CD4-positive, alpha-beta memory T cell (primary cell): ENCODE results near the gene GNG7. TPM values are rescaled to one million over a fixed set of nuclear protein-coding genes. Genes with fewer than 3 reads are reported as not detected.

Source experiments
- CTCF ChIA-PET: fragments of 350-600 bp; sonication (Branson Sonifier 250); formaldehyde crosslinking; loops from one replicate; lab custom pipeline; 2021; ENCODE audit warnings: inconsistent platforms; ENCODE audit not compliant: partially characterized antibody; lab: Charles Lee
- POLR2A ChIA-PET: fragments of 350-600 bp; sonication (Branson Sonifier 250); formaldehyde crosslinking; loops from one replicate; lab custom pipeline; 2021; ENCODE audit not compliant: partially characterized antibody; lab: Charles Lee
- DNase-seq, 5 donors: peaks; one replicate each; pipeline versions ENCODE4 v3.0.0 to v3.0.0-alpha.2; 2020 to 2022; ENCODE audit warnings: mixed read lengths in 1 of 5
- H3K27ac ChIP-seq: one replicate; pipeline ENCODE4 v1.7.0; 2013; ENCODE audit warnings: low read depth, low read length
- H3K27me3 ChIP-seq: 2 replicates; pipeline ENCODE4 v1.7.0; 2013; ENCODE audit warnings: mild to moderate bottlenecking, low read length, moderate library complexity; ENCODE audit not compliant: insufficient read depth
- H3K36me3 ChIP-seq: 2 replicates; pipeline ENCODE4 v1.7.0; 2013; ENCODE audit warnings: mild to moderate bottlenecking, low read length, moderate library complexity; ENCODE audit not compliant: insufficient read depth
- H3K4me1 ChIP-seq: 2 replicates; pipeline ENCODE4 v1.7.0; 2013; ENCODE audit warnings: mild to moderate bottlenecking, low read length, moderate library complexity; ENCODE audit not compliant: insufficient read depth
- H3K4me3 ChIP-seq, 2 donors: one replicate each; pipeline ENCODE4 v1.7.0; 2013; ENCODE audit warnings: low read length in 2 of 2, mild to moderate bottlenecking in 1 of 2
- H3K9me3 ChIP-seq, 2 donors: one replicate each; pipeline ENCODE4 v1.7.0; 2013; ENCODE audit warnings: low read length in 2 of 2, control low read depth in 1 of 2; ENCODE audit not compliant: control insufficient read depth in 1 of 2
- H3K27ac Mint-ChIP-seq, 7 donors: one replicate each; pipeline ENCODE4 v1.8.0; 2020 to 2021; ENCODE audit warnings: mixed read lengths in 7 of 7, mild to moderate bottlenecking in 6 of 7, inconsistent platforms in 3 of 7, moderate library complexity in 3 of 7
- H3K27me3 Mint-ChIP-seq, 2 donors: one replicate each; pipeline ENCODE4 v1.8.0; 2020 to 2021; ENCODE audit warnings: mixed read lengths in 2 of 2
- H3K36me3 Mint-ChIP-seq, 2 donors: one replicate each; pipeline ENCODE4 v1.8.0; 2020 to 2021; ENCODE audit warnings: mixed read lengths in 2 of 2, inconsistent platforms in 1 of 2, mild to moderate bottlenecking in 1 of 2
- H3K4me1 Mint-ChIP-seq, 4 donors: one replicate each; pipeline ENCODE4 v1.8.0; 2020 to 2021; ENCODE audit warnings: mixed read lengths in 4 of 4, mild to moderate bottlenecking in 1 of 4
- H3K4me3 Mint-ChIP-seq, 8 donors: one replicate each; pipeline ENCODE4 v1.8.0; 2020 to 2021; ENCODE audit warnings: mixed read lengths in 8 of 8, mild to moderate bottlenecking in 7 of 8, moderate library complexity in 6 of 8, inconsistent platforms in 3 of 8
- H3K9me3 Mint-ChIP-seq, 8 donors: one replicate each; pipeline ENCODE4 v1.8.0; 2020 to 2021; ENCODE audit warnings: mixed read lengths in 8 of 8, mild to moderate bottlenecking in 5 of 8, inconsistent platforms in 3 of 8, moderate library complexity in 1 of 8
- intact Hi-C: fragments of 100-400 bp; cut with micrococcal nuclease; formaldehyde crosslinking; loops from one replicate; pipeline ENCODE4 v1.15.1; 2023
- polyA plus RNA-seq, 2 donors: library from polyadenylated mRNA; unstranded; fragments of 300-500 nt; fragmentation: Illumina TruSeq; gene quantifications; one replicate each; pipeline ENCODE4 v1.2.3, GENCODE V29; 2021
- total RNA-seq, 2 experiments: library from RNA; stranded (reverse); gene quantifications; one replicate each; pipeline ENCODE4 v1.2.3, GENCODE V29; 2021

GNG7 gene
- total and polyA plus RNA-seq, 4 experiments from 2014 or later = 1.9 to 4.2 (median 3.2) TPM

DNA sequence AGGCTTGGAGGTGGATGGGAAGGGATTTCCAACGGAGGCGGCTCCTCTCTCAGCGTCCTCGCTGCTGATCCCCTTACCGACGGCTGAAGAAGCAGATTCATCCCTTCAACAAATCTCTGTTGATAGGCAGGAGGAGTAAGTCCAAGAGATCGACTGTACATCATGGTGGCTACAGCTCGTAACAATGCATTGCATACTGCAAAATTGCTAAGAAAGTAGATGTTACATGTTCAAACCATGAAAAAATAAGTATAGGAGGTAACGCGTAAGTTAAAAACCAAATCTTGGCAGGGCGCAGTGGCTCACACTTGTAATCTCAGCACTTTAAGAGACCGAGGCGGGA lies 37.8 kb upstream of the GNG7 start:
- Histone ChIP-seq H3K36me3 (peaks cover 13% of the 10 kb centered on the region), H3K4me1 (peaks cover 18% of the 10 kb centered on the region), H3K27ac (no peak overlapping the region), H3K27me3 (peaks cover 4% of the 10 kb centered on the region), H3K4me3 (peak overlapping the region in 1 of 2 donors; percentile 73), H3K9me3 (no peaks in the 10 kb centered on the region)
- ChIA-PET POLR2A (interaction anchor here (0.6 to 1.6 kb wide), 3 partner anchors 19 to 92 kb away, joined by 3 to 6 read pairs (median 3); partner anchors contain the start of gene SGTA), CTCF (interaction anchor here (1.0 to 1.7 kb wide), 2 partner anchors 43 to 92 kb away, joined by 4 read pairs; partner anchors contain the start of gene SGTA)
- H3K27ac Mint-ChIP-seq = peak overlapping the region in 3 of 7 donors; percentile 13 to 80 (median 72)
- no peak for DNase-seq
- H3K27me3 Mint-ChIP-seq = peaks cover 2 to 12% of the 10 kb centered on the region in 2 donors
- peaks cover 18 to 22% of the 10 kb centered on the region in 2 donors for H3K36me3 Mint-ChIP-seq
- H3K4me3 Mint-ChIP-seq = peak overlapping the region; percentile 69 to 87 (median 86)
- peaks cover 0 to 2% (median 0%) of the 10 kb centered on the region in 8 donors for H3K9me3 Mint-ChIP-seq
- intact Hi-C loops = loop anchor here (1.0 kb wide), 3 partner anchors 38 to 101 kb away; partner anchors contain the start of genes GNG7, SGTA and ZNF555
- peaks cover 12 to 35% (median 17%) of the 10 kb centered on the region in 4 donors for H3K4me1 Mint-ChIP-seq

DNA sequence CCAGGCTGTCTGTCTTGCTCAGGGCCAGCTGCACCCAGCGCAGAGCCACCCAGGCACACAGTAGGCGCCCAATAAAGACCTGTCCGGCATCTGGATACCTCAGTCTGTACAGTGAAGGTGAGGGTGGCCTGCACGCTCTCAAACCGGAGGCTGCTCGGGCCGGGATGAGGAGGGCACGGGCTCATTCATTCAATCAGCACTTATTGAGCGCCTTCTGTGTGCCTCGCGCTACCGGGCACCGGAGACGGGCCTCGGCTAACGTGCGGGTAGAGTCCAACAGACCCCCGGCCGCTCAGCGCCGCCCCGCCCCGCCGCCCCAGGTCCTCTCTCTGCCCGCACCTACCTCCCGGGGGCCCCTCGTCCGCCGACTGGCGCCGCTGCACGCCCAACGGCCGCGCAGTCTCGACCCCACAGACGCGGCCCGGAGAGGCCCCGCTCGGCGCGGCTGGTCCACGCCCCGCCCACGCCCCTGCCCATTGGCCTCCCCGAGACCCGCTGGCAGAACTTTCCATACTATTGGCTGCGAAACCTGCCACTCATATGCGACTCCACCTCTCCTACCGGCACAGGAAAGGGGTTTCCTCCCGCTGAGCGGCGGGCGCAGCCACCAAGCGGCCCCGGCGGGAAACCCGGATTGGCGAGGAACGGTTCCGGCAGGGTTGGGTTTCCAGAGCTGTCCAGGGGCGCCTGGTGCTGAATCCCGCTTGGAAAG lies 37.3 kb upstream of the GNG7 start, which contains the start of gene SLC39A3:
Gene SLC39A3 (minus strand): TSS at position 416 of the 712 bp plus-strand sequence. CDS start 2,760 bp downstream, outside the sequence.
- Mint-ChIP-seq H3K4me3 (peak within 1 kb of the TSS; percentile 80 to 90 (median 87)), H3K9me3 (peaks cover 0 to 2% (median 0%) of the 10 kb centered on the region in 8 donors), H3K27me3 (peaks cover 2 to 12% of the 10 kb centered on the region in 2 donors), H3K36me3 (peaks cover 20 to 23% of the 10 kb centered on the region in 2 donors), H3K27ac (peak within 1 kb of the TSS; percentile 29 to 80 (median 75)), H3K4me1 (peaks cover 12 to 39% (median 17%) of the 10 kb centered on the region in 4 donors)
- intact Hi-C loops = loop anchor here (1.0 kb wide), 3 partner anchors 37 to 102 kb away; partner anchors contain the start of genes GNG7, SGTA and ZNF555
- Histone ChIP-seq H3K4me3 (peak within 1 kb of the TSS; percentile 57 to 73), H3K27me3 (peaks cover 4% of the 10 kb centered on the region), H3K27ac (peak within 1 kb of the TSS; percentile 52), H3K36me3 (peaks cover 18% of the 10 kb centered on the region), H3K9me3 (no peaks in the 10 kb centered on the region), H3K4me1 (peaks cover 18% of the 10 kb centered on the region)
- POLR2A ChIA-PET = interaction anchor here (0.6 to 1.6 kb wide), 3 partner anchors 19 to 91 kb away, joined by 3 to 6 read pairs (median 3); partner anchors contain the start of gene SGTA
- CTCF ChIA-PET = interaction anchor here (1.1 to 2.0 kb wide), 4 partner anchors 8 to 91 kb away, joined by 3 to 10 read pairs (median 4); partner anchors contain the start of gene SGTA
- DNase-seq = peak; percentile 97 to 99 (median 98)

DNA sequence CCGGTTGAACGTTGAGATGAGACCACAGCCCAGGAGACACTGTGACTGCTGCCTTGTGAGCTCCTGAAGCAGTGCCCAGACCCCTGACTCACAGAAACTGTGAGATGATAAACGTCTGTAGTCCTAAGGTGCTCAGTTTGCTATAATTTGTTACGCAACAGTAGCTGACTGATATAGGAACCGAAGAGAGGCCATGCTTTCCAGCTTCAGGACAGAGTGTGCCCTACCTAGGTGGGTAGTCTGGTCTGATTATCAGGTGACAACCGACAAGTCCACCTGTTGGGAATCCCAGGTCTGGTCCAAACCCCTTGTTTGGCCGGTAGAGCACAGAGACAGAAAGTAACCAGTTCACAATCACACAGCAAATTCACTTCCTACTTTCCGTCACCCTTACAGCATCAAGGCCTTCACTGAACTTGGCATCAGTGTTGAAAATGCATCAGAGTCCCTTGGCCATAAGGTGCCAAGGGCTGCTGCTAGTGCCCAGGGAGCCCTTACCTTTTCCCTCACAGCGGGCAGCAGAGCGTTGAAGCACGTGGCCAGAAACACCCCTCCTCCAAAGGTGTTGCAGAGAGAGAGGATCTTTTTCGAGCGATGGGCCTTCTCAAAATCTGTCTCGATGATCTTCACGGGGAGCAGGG lies 34.2 kb upstream of the GNG7 start:
- H3K4me3 Mint-ChIP-seq = peak overlapping the region in 2 of 8 donors; percentile 31 to 51
- H3K36me3 Mint-ChIP-seq = peaks cover 28 to 31% of the 10 kb centered on the region in 2 donors
- peaks cover 19% of the 10 kb centered on the region for H3K36me3 ChIP-seq
- H3K27ac Mint-ChIP-seq = peak overlapping the region in 1 of 7 donors; percentile 44
- POLR2A ChIA-PET = no interaction called here
- H3K4me1 Mint-ChIP-seq = peaks cover 12 to 47% (median 18%) of the 10 kb centered on the region in 4 donors
- no peak overlapping the region for H3K4me3 ChIP-seq
- peaks cover 18% of the 10 kb centered on the region for H3K4me1 ChIP-seq
- no peak for DNase-seq
- CTCF ChIA-PET = interaction anchor here (1.9 kb wide), 1 partner anchor 89 kb away, joined by 5 read pairs; no protein-coding TSS in a partner anchor
- H3K27me3 ChIP-seq = peaks cover 4% of the 10 kb centered on the region
- peaks cover 0 to 4% of the 10 kb centered on the region in 2 donors for H3K27me3 Mint-ChIP-seq
- H3K9me3 ChIP-seq = no peaks in the 10 kb centered on the region
- intact Hi-C loops = no loop called here
- no peaks in the 10 kb centered on the region for H3K9me3 Mint-ChIP-seq
- H3K27ac ChIP-seq = no peak overlapping the region

DNA sequence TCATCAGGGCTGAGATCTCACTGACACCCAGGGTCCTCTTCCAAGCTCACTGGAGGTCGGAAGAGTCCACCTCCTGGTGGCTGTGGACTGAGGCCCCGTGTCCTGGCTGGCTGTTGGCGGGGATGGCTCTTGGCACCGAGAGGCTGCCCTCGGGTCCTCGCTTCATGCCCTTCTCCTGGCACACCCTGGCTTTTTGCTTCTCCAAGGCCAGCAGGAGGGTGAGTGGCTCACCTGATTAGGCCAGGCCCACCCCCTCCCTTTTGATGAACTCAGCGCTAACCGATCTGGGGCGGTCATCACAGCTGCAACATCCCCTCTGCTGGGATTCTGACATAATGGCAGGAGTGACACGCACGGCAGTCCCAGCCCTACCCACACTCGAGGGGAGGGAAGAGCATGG lies 32.9 kb upstream of the GNG7 start:
- no peak for DNase-seq
- H3K9me3 Mint-ChIP-seq = no peaks in the 10 kb centered on the region
- no peaks in the 10 kb centered on the region for H3K9me3 ChIP-seq
- ChIA-PET POLR2A (no interaction called here), CTCF (interaction anchor here (1.9 kb wide), 1 partner anchor 87 kb away, joined by 5 read pairs; no protein-coding TSS in a partner anchor)
- no peak overlapping the region for H3K27ac Mint-ChIP-seq
- H3K36me3 ChIP-seq = peaks cover 19% of the 10 kb centered on the region
- no peak overlapping the region for H3K27ac ChIP-seq
- H3K36me3 Mint-ChIP-seq = peaks cover 28 to 31% of the 10 kb centered on the region in 2 donors
- intact Hi-C loops = no loop called here
- no peak overlapping the region for H3K4me3 ChIP-seq
- H3K4me1 Mint-ChIP-seq = peaks cover 12 to 47% (median 18%) of the 10 kb centered on the region in 4 donors
- peaks cover 0 to 4% of the 10 kb centered on the region in 2 donors for H3K27me3 Mint-ChIP-seq
- no peaks in the 10 kb centered on the region for H3K27me3 ChIP-seq
- peaks cover 18% of the 10 kb centered on the region for H3K4me1 ChIP-seq
- no peak overlapping the region for H3K4me3 Mint-ChIP-seq

DNA sequence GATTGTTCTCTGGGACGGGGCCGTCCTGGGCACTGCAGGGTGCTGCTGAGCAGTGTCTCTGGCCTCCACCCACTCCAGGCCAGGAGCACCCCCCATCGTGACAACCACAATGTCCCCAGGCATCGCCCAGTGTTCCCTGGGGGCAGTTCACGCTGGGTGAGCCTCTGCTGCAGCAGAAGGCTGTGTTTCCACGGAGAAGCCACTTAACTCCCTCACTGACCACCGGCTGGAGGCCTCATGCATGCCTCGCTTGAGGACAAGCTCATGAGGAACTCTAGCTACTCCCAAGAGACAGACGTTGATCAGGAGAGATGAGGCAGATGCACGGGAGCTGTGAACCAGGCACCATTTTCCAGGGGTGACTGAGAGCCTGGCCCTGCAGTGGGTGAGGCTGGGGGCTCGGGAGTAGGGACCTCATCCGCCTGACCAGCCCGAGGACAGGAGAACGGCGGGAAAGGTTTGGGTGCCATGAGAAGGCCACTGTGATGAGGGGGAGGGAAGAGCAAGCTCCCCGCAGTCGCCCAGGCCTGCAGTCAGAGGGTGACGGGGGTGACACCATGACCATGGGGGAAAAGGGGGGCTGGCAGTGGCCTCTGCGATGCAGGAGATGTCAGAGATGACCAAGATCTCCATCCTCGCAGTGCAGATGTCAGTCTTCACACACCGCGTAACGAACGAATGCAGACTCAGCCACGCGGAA lies 32.2 kb upstream of the GNG7 start:
- POLR2A ChIA-PET = no interaction called here
- H3K36me3 ChIP-seq = peaks cover 19% of the 10 kb centered on the region

DNA sequence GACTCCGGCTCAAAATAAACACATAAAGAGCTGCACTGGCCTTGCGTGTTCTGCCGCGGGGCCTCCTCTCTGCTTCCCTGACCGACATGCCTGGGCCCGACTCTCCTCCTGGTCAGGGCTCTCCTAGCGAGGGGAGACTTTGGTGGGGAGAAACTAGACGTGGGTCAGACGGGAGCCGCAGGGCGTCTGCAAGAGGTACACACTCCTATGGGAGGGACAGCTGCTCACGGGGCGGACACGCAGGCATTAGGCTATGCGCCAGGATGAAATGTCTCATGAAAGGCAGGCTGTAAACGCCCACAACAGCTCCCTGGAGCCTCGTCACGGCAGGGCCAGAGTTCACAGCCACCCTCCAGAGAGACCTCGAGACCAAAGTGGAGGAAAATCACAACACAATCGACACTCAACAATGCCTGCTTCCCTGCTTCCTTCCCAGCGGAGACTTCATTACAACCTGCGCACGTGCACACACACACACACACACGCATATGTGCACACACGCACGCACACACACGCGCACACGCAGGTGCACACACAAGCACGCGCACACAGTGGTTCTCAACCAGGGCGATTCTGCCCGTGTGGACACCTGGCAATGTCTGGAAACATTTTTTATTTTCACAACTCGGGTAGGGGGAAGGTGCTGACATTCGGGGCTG lies 31.6 kb upstream of the GNG7 start:
- ChIA-PET CTCF (no interaction called here), POLR2A (no interaction called here)
- Histone ChIP-seq H3K36me3 (peaks cover 19% of the 10 kb centered on the region), H3K27ac (no peak overlapping the region), H3K9me3 (no peaks in the 10 kb centered on the region), H3K4me1 (peaks cover 9% of the 10 kb centered on the region), H3K4me3 (no peak overlapping the region), H3K27me3 (no peaks in the 10 kb centered on the region)
- H3K4me1 Mint-ChIP-seq = peaks cover 7 to 38% (median 12%) of the 10 kb centered on the region in 4 donors
- no peaks in the 10 kb centered on the region for H3K27me3 Mint-ChIP-seq
- H3K27ac Mint-ChIP-seq = peak overlapping the region in 1 of 7 donors; percentile 11
- H3K36me3 Mint-ChIP-seq = peaks cover 28 to 30% of the 10 kb centered on the region in 2 donors
- H3K4me3 Mint-ChIP-seq = peak overlapping the region in 1 of 8 donors; percentile 10
- no peak for DNase-seq
- intact Hi-C loops = no loop called here
- H3K9me3 Mint-ChIP-seq = no peaks in the 10 kb centered on the region

More for the DNA sequence above, 32.2 kb upstream of the GNG7 start:
- Mint-ChIP-seq H3K4me3 (peak overlapping the region in 1 of 8 donors; percentile 20), H3K36me3 (peaks cover 28 to 31% of the 10 kb centered on the region in 2 donors), H3K4me1 (peaks cover 12 to 43% (median 15%) of the 10 kb centered on the region in 4 donors), H3K9me3 (no peaks in the 10 kb centered on the region), H3K27me3 (no peaks in the 10 kb centered on the region), H3K27ac (peak overlapping the region in 2 of 7 donors; percentile 11 to 37)
- Histone ChIP-seq H3K4me1 (peaks cover 14% of the 10 kb centered on the region), H3K9me3 (no peaks in the 10 kb centered on the region), H3K4me3 (no peak overlapping the region), H3K27ac (no peak overlapping the region), H3K27me3 (no peaks in the 10 kb centered on the region)
- CTCF ChIA-PET = interaction anchor here (1.9 kb wide), 1 partner anchor 87 kb away, joined by 5 read pairs; no protein-coding TSS in a partner anchor
- intact Hi-C loops = no loop called here
- DNase-seq = no peak
